Body of pancreas (tissue), 4 donors: Measurements from ENCODE around the gene TCEANC2.

Experiments
- POLR2A ChIP-seq, 3 donors: fragments of 450-650 bp; IDR thresholded peaks; one replicate each; pipeline ENCODE4 v1.6.1; 2016; ENCODE audit warnings: antibody characterized with exemption in 3 of 3, mild to moderate bottlenecking in 2 of 3
- TF ChIP-seq, protein P1 (sequence below), 7 experiments: fragments of 450-650 bp in 4 of 7; fragments of 200-600 bp in 3 of 7; sonication (generic) in 3 of 7; IDR thresholded peaks; one replicate each; pipeline ENCODE4 v1.5.1; 2016 to 2019; ENCODE audit warnings: antibody characterized with exemption in 7 of 7

DNA sequence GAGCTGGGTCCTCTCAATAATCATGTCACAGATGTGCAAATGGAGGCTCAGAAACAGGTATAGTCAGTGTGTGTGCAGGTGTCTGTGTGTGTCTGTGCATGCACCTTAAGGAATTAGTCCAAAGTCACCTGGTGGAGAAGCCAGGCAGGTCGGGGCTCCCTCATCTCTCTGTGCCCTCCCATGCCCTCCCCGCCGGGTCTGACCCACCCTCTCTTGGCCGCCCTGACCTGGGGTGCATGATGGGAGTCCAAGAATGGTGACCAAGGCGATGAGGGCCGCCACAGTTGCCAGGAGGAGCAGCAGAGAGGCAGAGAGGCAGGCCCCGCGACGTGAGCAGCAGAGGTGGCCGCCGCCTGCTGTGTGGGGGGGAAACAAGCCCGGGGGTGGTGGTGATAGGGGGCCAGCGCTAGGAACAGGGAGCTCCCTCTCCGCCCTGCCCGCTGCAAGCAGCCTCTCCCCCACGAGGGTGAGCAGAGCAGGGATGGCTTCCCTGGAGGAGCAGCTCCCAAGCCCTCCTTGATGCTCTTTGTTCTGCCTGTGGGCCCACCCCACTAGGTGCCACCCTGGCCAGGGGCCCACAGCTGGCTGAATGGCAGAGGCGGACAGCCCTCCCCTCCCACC, 39.3 kb upstream of the TCEANC2 start:
- TF ChIP-seq, protein P1, sequence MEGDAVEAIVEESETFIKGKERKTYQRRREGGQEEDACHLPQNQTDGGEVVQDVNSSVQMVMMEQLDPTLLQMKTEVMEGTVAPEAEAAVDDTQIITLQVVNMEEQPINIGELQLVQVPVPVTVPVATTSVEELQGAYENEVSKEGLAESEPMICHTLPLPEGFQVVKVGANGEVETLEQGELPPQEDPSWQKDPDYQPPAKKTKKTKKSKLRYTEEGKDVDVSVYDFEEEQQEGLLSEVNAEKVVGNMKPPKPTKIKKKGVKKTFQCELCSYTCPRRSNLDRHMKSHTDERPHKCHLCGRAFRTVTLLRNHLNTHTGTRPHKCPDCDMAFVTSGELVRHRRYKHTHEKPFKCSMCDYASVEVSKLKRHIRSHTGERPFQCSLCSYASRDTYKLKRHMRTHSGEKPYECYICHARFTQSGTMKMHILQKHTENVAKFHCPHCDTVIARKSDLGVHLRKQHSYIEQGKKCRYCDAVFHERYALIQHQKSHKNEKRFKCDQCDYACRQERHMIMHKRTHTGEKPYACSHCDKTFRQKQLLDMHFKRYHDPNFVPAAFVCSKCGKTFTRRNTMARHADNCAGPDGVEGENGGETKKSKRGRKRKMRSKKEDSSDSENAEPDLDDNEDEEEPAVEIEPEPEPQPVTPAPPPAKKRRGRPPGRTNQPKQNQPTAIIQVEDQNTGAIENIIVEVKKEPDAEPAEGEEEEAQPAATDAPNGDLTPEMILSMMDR (IDR thresholded peaks at IDR 0.05), result no peak
- no peak for TF ChIP-seq POLR2A (IDR thresholded peaks at IDR 0.05)
